ENCODE measurements around the gene RBSN. TPM values are rescaled to one million over a fixed set of nuclear protein-coding genes. Genes with fewer than 3 reads are reported as not detected.

RBSN gene
- total RNA-seq, 2 donors from 2014 or later, result 18.5 to 22.2 TPM

Other genes starting within 250 kb of the RBSN start
- gene NR2C2, start 151.6 kb downstream of the RBSN start, total RNA-seq, result 10 to 100 TPM; 22.3 to 29.2 TPM
- gene MRPS25, start 33.8 kb downstream of the RBSN start, total RNA-seq, result 100 to 1,000 TPM in 1 of 2 donors, 10 to 100 TPM in 1; 29.2 to 121 TPM
- 10 to 100 TPM; 21.2 to 21.3 TPM for gene CAPN7, start 107.1 kb upstream of the RBSN start, total RNA-seq
- gene SH3BP5, start 233.4 kb upstream of the RBSN start, total RNA-seq, result 10 to 100 TPM; 14.4 to 18.4 TPM